ENCODE results near the gene MTARC2. TPM values are rescaled to one million over a fixed set of nuclear protein-coding genes. Genes with fewer than 3 reads are reported as not detected.
"Not testable (repeated sequence)": the region's sequence is repeated elsewhere in the genome, so short reads cannot be mapped to it uniquely, and the experiment has no call there.

Gene MTARC2
- total RNA-seq, 2 experiments from 2014 or later, result not detected

DNA sequence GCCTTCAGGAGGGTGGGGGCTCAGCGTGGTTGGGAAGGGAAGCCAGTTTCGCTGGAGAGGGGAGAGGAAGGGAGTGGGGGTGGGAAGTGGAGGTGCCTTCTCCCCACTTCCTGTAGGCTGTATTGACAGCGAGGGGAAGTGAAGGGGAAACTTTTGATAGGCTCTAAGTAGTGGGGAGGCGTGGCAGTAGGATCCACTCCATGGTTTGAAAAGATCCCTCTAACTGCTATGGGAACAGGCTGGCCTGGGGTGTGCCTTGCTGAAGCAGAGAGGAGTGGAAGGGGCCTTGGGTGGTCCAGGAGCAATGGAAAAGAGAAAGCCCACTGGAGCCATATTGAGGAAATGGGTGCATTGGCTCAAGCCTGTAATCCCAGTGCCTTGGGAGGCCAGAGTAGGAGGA lies 37.8 kb upstream of the MTARC2 start:
- H3K36me3 Mint-ChIP-seq (ENCODE audit: low read depth), result no peaks in the 10 kb centered on the region
- H3K27me3 Mint-ChIP-seq, result no peaks in the 10 kb centered on the region
- H3K27ac Mint-ChIP-seq, result no peak overlapping the region
- no peak overlapping the region for H3K4me3 Mint-ChIP-seq
- H3K4me1 Mint-ChIP-seq, result no peaks in the 10 kb centered on the region
- ChIA-PET POLR2A (no interaction called here), CTCF (no interaction called here)
- H3K9me3 Mint-ChIP-seq, result peaks cover 2% of the 10 kb centered on the region
- DNase-seq, result no peak

DNA sequence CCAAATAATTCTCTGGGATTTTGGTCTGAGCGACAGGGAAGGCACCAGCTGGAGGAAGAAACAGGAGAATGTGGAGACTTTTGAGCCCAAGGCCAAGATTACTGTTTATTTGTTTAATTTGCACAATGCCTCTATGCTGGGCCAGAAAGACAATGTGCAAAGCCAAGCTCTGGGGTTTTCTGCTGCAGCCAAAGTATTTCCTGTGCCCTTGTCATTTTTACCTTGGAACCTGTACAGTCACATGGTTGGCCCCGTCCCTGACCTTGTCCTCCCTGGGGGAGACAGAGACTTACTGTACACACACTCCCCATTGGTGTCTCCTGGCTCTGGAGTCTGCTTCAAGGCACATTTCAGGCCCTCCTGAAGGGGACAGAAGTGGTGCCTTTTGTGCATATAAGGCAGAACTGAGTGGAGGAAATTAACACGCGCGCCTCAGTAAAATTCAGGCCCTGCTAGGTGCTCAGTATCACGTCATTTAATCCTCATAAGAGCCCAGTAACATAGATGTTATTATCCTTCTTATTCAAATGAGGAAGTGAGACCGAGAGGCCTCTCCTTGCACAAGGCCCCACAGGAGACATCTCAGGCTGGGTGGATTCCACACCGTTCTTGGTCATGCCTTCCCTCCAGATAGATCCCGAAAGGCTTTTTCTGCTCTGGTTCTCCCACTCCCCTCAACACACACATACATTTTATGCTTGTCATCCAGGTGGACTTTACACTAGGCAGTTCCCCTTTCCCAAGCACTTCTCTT lies 36.9 kb upstream of the MTARC2 start:
- Mint-ChIP-seq H3K27ac (no peak overlapping the region), H3K9me3 (peaks cover 2% of the 10 kb centered on the region), H3K27me3 (no peaks in the 10 kb centered on the region), H3K4me3 (no peak overlapping the region), H3K36me3 (ENCODE audit: low read depth) (no peaks in the 10 kb centered on the region), H3K4me1 (no peaks in the 10 kb centered on the region)
- ChIA-PET CTCF (no interaction called here), POLR2A (no interaction called here)
- DNase-seq, result no peak

- DNase-seq; POLR2A ChIA-PET; H3K27me3 Mint-ChIP-seq; H3K4me3 Mint-ChIP-seq; H3K4me1 Mint-ChIP-seq; H3K36me3 Mint-ChIP-seq (ENCODE audit: low read depth); H3K27ac Mint-ChIP-seq; H3K9me3 Mint-ChIP-seq; CTCF ChIA-PET: not testable (repeated sequence)
These were observed 32.1 kb upstream of the MTARC2 start for GRCh38 chr1:220715986-220716385.

DNA sequence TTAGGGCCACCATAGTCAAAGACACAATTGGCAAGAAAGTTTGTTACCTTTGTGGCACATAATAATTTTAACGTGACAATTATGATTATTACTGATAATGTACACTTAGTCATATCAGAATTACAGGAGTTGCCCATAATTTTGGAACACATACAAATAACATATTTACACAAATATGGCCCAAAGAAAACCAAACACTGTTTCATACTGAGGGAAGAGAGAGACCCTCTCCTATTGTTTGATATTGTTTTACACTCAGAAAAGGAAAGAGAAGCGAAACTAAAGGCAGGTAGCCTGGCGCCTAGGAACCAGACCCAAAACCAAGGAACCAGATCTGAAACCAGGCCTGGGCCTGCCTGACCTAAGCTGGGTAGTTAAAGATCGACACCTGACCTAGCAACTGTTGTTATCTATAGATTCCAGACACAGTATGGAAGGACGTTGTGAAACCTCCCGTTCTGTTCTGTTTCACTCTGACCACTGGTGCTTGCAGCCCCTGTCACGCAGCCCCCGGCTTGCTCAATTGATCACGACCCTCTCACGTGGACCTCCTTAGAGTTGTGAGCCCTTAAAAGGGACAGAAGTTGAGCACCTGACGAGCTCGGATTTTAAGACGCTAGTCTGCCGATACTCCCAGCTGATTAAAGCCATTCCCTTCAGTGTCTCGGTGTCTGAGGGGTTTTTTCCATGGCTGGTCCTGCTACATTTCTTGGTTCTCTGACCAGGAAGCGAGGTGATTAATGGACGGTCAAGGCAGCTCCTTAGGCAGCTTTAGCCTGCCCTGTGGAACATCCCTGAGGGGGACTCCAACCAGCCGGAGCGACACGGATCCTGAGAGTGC lies 30.1 kb upstream of the MTARC2 start:
- peaks cover 5% of the 10 kb centered on the region for H3K27me3 Mint-ChIP-seq

DNA sequence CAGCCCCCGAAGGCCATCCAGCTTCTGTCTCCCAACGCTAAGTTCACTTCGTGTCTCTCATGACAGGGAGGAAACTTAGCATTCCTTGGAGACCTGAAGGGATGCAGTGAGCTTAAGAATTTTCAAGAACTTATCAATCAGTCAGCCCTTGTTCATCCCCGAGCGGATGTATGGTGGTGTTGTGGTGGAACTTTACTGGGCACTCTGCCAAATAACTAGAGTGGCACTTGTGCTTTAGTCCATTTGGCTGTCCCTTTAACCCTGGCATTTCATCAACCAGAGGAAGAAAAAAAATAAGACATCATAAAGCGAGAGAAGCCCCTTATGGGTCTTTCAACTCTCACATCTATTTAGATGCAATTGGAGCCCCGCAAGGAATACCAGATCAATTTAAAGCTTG lies 26.9 kb upstream of the MTARC2 start:
- H3K36me3 Mint-ChIP-seq (ENCODE audit: low read depth); H3K4me1 Mint-ChIP-seq; H3K9me3 Mint-ChIP-seq; POLR2A ChIA-PET; H3K27ac Mint-ChIP-seq; DNase-seq; H3K4me3 Mint-ChIP-seq: not testable (repeated sequence)
- H3K27me3 Mint-ChIP-seq, result peaks cover 10% of the 10 kb centered on the region
- CTCF ChIA-PET, result interaction anchor here (1.2 kb wide), 1 partner anchor 12 kb away, joined by 3 read pairs; no protein-coding TSS in a partner anchor

More for the DNA sequence above, 30.1 kb upstream of the MTARC2 start:
- Mint-ChIP-seq H3K27ac (no peak overlapping the region), H3K9me3 (peaks cover 4% of the 10 kb centered on the region), H3K4me3 (no peak overlapping the region), H3K4me1 (no peaks in the 10 kb centered on the region), H3K36me3 (ENCODE audit: low read depth) (no peaks in the 10 kb centered on the region)
- no peak for DNase-seq
- CTCF ChIA-PET, result no interaction called here
- POLR2A ChIA-PET, result no interaction called here

DNA sequence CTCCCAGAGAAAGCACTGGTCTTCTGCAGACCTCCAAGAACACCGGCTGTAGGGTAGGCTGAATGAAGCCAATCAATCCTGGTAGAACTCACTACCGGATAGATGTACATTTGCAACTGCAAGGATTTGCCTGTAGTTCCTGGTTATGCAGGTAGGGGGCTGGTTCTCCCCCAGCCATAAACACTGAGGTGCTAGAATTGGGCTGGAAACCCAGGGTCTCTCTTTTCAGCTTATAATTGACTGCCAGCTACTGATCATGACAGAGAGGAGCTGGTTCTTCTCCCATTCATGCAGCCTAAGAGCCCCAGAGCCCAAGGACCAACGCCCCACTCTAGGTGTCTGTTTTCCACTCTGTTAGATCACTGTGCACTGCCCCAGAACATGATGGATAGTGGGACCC lies 21.5 kb upstream of the MTARC2 start:
- Mint-ChIP-seq H3K9me3 (no peaks in the 10 kb centered on the region), H3K27ac (no peak overlapping the region), H3K4me1 (no peaks in the 10 kb centered on the region), H3K27me3 (peaks cover 9% of the 10 kb centered on the region), H3K4me3 (no peak overlapping the region), H3K36me3 (ENCODE audit: low read depth) (no peaks in the 10 kb centered on the region)
- ChIA-PET POLR2A (no interaction called here), CTCF (no interaction called here)
- DNase-seq, result no peak

DNA sequence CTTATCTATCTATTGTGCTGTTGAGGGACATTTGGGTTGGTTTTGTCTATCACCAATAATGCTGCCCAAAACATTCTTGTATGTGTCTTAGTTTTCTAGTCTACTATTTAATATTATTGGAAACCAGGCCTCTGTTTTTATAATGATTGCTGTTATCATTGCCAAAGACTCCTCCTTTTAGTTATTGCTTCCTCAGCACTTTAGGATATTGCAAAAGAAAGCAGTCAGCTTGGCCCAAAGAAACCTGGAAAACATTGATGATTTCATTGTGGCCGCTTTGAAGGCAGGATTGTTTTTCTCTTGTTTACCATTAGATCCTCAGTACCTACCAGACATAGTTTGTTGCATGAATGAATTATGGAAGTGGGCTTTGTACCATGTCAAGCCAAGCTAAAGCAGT lies 20.6 kb upstream of the MTARC2 start:
- ChIA-PET CTCF (no interaction called here), POLR2A (interaction anchor here (0.6 kb wide), 1 partner anchor 44 kb away, joined by 5 read pairs; no protein-coding TSS in a partner anchor)
- peaks cover 6% of the 10 kb centered on the region for H3K4me1 Mint-ChIP-seq
- peaks cover 7% of the 10 kb centered on the region for H3K27me3 Mint-ChIP-seq
- H3K4me3 Mint-ChIP-seq, result no peak overlapping the region
- no peaks in the 10 kb centered on the region for H3K36me3 Mint-ChIP-seq (ENCODE audit: low read depth)
- no peak for DNase-seq
- H3K9me3 Mint-ChIP-seq, result no peaks in the 10 kb centered on the region
- no peak overlapping the region for H3K27ac Mint-ChIP-seq

- Mint-ChIP-seq H3K4me1 (peaks cover 17% of the 10 kb centered on the region), H3K27me3 (peaks cover 6% of the 10 kb centered on the region), H3K27ac (no peak overlapping the region), H3K36me3 (ENCODE audit: low read depth) (no peaks in the 10 kb centered on the region), H3K9me3 (no peaks in the 10 kb centered on the region), H3K4me3 (no peak overlapping the region)
- ChIA-PET CTCF (no interaction called here), POLR2A (no interaction called here)
- DNase-seq, result no peak
These were observed 17.6 kb upstream of the MTARC2 start for GRCh38 chr1:220730486-220730885.

GRCh38 chr1:220732137-220732536 lies 16.0 kb upstream of the MTARC2 start:
- H3K4me3 Mint-ChIP-seq, result no peak overlapping the region
- no peaks in the 10 kb centered on the region for H3K9me3 Mint-ChIP-seq
- peaks cover 17% of the 10 kb centered on the region for H3K4me1 Mint-ChIP-seq
- DNase-seq, result no peak
- no peak overlapping the region for H3K27ac Mint-ChIP-seq
- peaks cover 3% of the 10 kb centered on the region for H3K27me3 Mint-ChIP-seq
- ChIA-PET CTCF (no interaction called here), POLR2A (no interaction called here)
- H3K36me3 Mint-ChIP-seq (ENCODE audit: low read depth), result no peaks in the 10 kb centered on the region

- ChIA-PET POLR2A (no interaction called here), CTCF (interaction anchor here (1.0 to 1.3 kb wide), 6 partner anchors 9 to 38 kb away, joined by 3 to 5 read pairs (median 4); partner anchors contain the start of gene MTARC2)
- DNase-seq, result no peak
- no peaks in the 10 kb centered on the region for H3K36me3 Mint-ChIP-seq (ENCODE audit: low read depth)
- peaks cover 17% of the 10 kb centered on the region for H3K4me1 Mint-ChIP-seq
- no peak overlapping the region for H3K27ac Mint-ChIP-seq
- H3K4me3 Mint-ChIP-seq, result no peak overlapping the region
- no peaks in the 10 kb centered on the region for H3K9me3 Mint-ChIP-seq
- peaks cover 5% of the 10 kb centered on the region for H3K27me3 Mint-ChIP-seq
These were observed 15.5 kb upstream of the MTARC2 start for GRCh38 chr1:220732621-220733020.

- Mint-ChIP-seq H3K36me3 (ENCODE audit: low read depth) (no peaks in the 10 kb centered on the region), H3K4me3 (no peak overlapping the region), H3K27ac (no peak overlapping the region), H3K27me3 (peaks cover 10% of the 10 kb centered on the region), H3K4me1 (peaks cover 17% of the 10 kb centered on the region), H3K9me3 (no peaks in the 10 kb centered on the region)
- CTCF ChIA-PET, result interaction anchor here (0.8 to 1.3 kb wide), 8 partner anchors 8 to 437 kb away, joined by 3 to 5 read pairs (median 3); partner anchors contain the start of gene MTARC2
- POLR2A ChIA-PET, result no interaction called here
- DNase-seq, result peak; percentile 83
These were observed 15.0 kb upstream of the MTARC2 start for GRCh38 chr1:220733086-220733601.

DNA sequence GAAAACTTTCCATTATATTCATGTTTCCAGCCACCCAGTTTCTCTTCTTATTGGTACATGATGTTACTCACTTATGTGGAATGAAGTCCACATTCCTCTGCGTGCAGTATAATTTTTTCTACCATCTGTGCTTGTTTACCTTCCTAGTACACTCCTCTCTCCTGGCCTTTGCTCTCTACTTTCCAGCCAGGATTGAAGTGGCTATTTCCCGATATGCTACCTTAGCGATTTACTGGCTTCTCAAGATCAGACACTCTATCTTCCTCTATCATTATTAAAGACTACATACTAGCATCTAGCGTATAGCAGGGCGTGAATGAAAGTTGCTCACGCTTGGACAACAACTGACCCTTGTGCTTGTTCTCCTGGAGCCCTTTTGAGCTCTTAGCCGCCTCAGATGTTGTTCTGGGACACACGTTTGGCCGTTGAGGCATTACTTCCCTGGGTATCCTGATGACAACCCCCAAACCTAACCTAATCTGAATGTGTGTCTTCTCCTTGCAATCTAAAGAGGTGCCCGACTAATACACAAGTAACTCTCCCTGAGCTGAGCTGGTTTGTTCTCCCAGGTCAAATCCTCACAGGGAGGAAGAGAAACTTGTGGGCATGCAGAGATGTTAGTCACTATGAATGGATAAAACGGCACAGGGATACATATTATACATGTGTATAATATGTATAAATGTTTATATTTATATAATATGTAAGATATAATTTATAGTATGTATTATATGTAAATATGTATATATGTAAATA lies 13.4 kb upstream of the MTARC2 start:
- Mint-ChIP-seq H3K36me3 (ENCODE audit: low read depth) (no peaks in the 10 kb centered on the region), H3K4me1 (peaks cover 17% of the 10 kb centered on the region), H3K27me3 (peaks cover 10% of the 10 kb centered on the region), H3K27ac (no peak overlapping the region), H3K4me3 (no peak overlapping the region), H3K9me3 (no peaks in the 10 kb centered on the region)
- ChIA-PET POLR2A (interaction anchor here (0.7 kb wide), 1 partner anchor 31 kb away, joined by 4 read pairs; no protein-coding TSS in a partner anchor), CTCF (interaction anchor here (0.7 kb wide), 1 partner anchor 534 kb away, joined by 3 read pairs; no protein-coding TSS in a partner anchor)
- DNase-seq, result no peak

GRCh38 chr1:220736283-220736682 lies 11.8 kb upstream of the MTARC2 start:
- H3K4me1 Mint-ChIP-seq, result peaks cover 17% of the 10 kb centered on the region
- DNase-seq; CTCF ChIA-PET; H3K36me3 Mint-ChIP-seq (ENCODE audit: low read depth); POLR2A ChIA-PET; H3K9me3 Mint-ChIP-seq; H3K27ac Mint-ChIP-seq; H3K4me3 Mint-ChIP-seq: not testable (repeated sequence)
- peaks cover 17% of the 10 kb centered on the region for H3K27me3 Mint-ChIP-seq
